IPS-11a (cell line): ENCODE measurements around the gene PPIB.
"Not testable (repeated sequence)": the region's sequence is repeated elsewhere in the genome, so short reads cannot be mapped to it uniquely, and the experiment has no call there.

Experiments
- H3K4me3 ChIP-seq: one replicate; pipeline ENCODE4 v1.5.1; 2013; ENCODE audit warnings: low read depth, low read length, control low read depth

Gene PPIB

GRCh38 chr15:64141798-64142512 lies 20.9 kb downstream of the PPIB start:
- H3K4me3 ChIP-seq, result no peak overlapping the region

GRCh38 chr15:64138331-64138941 lies 24.4 kb downstream of the PPIB start:
- H3K4me3 ChIP-seq, result no peak overlapping the region

GRCh38 chr15:64137226-64137833 lies 25.5 kb downstream of the PPIB start:
- no peak overlapping the region for H3K4me3 ChIP-seq

GRCh38 chr15:64136347-64136746 lies 26.5 kb downstream of the PPIB start:
- H3K4me3 ChIP-seq, result no peak overlapping the region

GRCh38 chr15:64134345-64134829 lies 28.4 kb downstream of the PPIB start:
- H3K4me3 ChIP-seq, result no peak overlapping the region

- no peak overlapping the region for H3K4me3 ChIP-seq
These were observed 29.0 kb downstream of the PPIB start for GRCh38 chr15:64133623-64134344.

- H3K4me3 ChIP-seq, result no peak overlapping the region
These were observed 30.6 kb downstream of the PPIB start for GRCh38 chr15:64132217-64132616.

- H3K4me3 ChIP-seq, result no peak overlapping the region
These were observed 31.3 kb downstream of the PPIB start for GRCh38 chr15:64131547-64131946.

GRCh38 chr15:64130159-64130558 lies 32.7 kb downstream of the PPIB start:
- H3K4me3 ChIP-seq, result no peak overlapping the region

- no peak overlapping the region for H3K4me3 ChIP-seq
These were observed 35.1 kb downstream of the PPIB start for GRCh38 chr15:64127521-64128270.

- H3K4me3 ChIP-seq, result no peak overlapping the region
These were observed 36.8 kb downstream of the PPIB start for GRCh38 chr15:64125978-64126377.

GRCh38 chr15:64122936-64123351 lies 39.9 kb downstream of the PPIB start:
- no peak overlapping the region for H3K4me3 ChIP-seq

- H3K4me3 ChIP-seq, result no peak overlapping the region
These were observed 40.4 kb downstream of the PPIB start for GRCh38 chr15:64122444-64122843.

- no peak overlapping the region for H3K4me3 ChIP-seq
These were observed 41.2 kb downstream of the PPIB start for GRCh38 chr15:64121614-64122013.

- H3K4me3 ChIP-seq, result not testable (repeated sequence)
These were observed 42.5 kb downstream of the PPIB start for GRCh38 chr15:64120322-64120721.

GRCh38 chr15:64117759-64118487 lies 44.9 kb downstream of the PPIB start:
- no peak overlapping the region for H3K4me3 ChIP-seq

GRCh38 chr15:64112904-64113303 lies 49.9 kb downstream of the PPIB start:
- H3K4me3 ChIP-seq, result no peak overlapping the region

GRCh38 chr15:64112073-64112772 lies 50.6 kb downstream of the PPIB start:
- H3K4me3 ChIP-seq, result no peak overlapping the region

- no peak overlapping the region for H3K4me3 ChIP-seq
These were observed 51.2 kb downstream of the PPIB start for GRCh38 chr15:64111679-64112050.
